NAMALWA (cell line): Measurements from ENCODE around the gene DENND1A.

Experiments used
- DNase-seq: peaks from one replicate; pipeline ENCODE4 v3.0.0-alpha.2; 2015; ENCODE audit warnings: low spot score

DENND1A gene

GRCh38 chr9:123863164-123863855, 66.6 kb downstream of the DENND1A start:
- no peak for DNase-seq

- no peak for DNase-seq
Observed at GRCh38 chr9:123861756-123862120, 68.2 kb downstream of the DENND1A start.

- no peak for DNase-seq
Observed at GRCh38 chr9:123861086-123861755, 68.7 kb downstream of the DENND1A start.

GRCh38 chr9:123860603-123861002, 69.3 kb downstream of the DENND1A start:
- DNase-seq, result no peak

- DNase-seq, result no peak
Observed at GRCh38 chr9:123852403-123852802, 77.5 kb downstream of the DENND1A start.

GRCh38 chr9:123851851-123852250, 78.1 kb downstream of the DENND1A start:
- no peak for DNase-seq

GRCh38 chr9:123848447-123849085, 81.4 kb downstream of the DENND1A start:
- no peak for DNase-seq

GRCh38 chr9:123846966-123847365, 83.0 kb downstream of the DENND1A start:
- DNase-seq, result no peak

GRCh38 chr9:123843703-123844102, 86.2 kb downstream of the DENND1A start:
- no peak for DNase-seq

- peak; percentile 3 for DNase-seq
Observed at GRCh38 chr9:123835821-123836220, 94.1 kb downstream of the DENND1A start.

GRCh38 chr9:123834889-123835562, 94.9 kb downstream of the DENND1A start:
- peak; percentile 38 for DNase-seq

- DNase-seq, result no peak
Observed at GRCh38 chr9:123834218-123834888, 95.6 kb downstream of the DENND1A start.

GRCh38 chr9:123832858-123833650, 96.9 kb downstream of the DENND1A start:
- DNase-seq, result no peak

GRCh38 chr9:123832176-123832575, 97.8 kb downstream of the DENND1A start:
- DNase-seq, result no peak

GRCh38 chr9:123828449-123828848, 101.5 kb downstream of the DENND1A start:
- DNase-seq, result no peak

GRCh38 chr9:123825342-123826060, 104.4 kb downstream of the DENND1A start:
- DNase-seq, result no peak

- no peak for DNase-seq
Observed at GRCh38 chr9:123823194-123823947, 106.6 kb downstream of the DENND1A start.

GRCh38 chr9:123821619-123822018, 108.3 kb downstream of the DENND1A start:
- DNase-seq, result no peak

- DNase-seq, result no peak
Observed at GRCh38 chr9:123820139-123820538, 109.8 kb downstream of the DENND1A start.
